ENCODE results near the gene XIST.

- no peak for TF ChIP-seq EZH2 (IDR thresholded peaks at IDR 0.05; ENCODE audit: low read depth, low read length, severe bottlenecking)
- no peak for TF ChIP-seq POLR2A (IDR thresholded peaks at IDR 0.05; ENCODE audit: control extremely low read depth in 1 of 2, low read depth in 2 of 2, low read length in 2 of 2)
- no peak for TF ChIP-seq SP1 (IDR thresholded peaks at IDR 0.05; ENCODE audit: low read depth, low read length)
- no peak for TF ChIP-seq CREB1 (IDR thresholded peaks at IDR 0.05)
- no peak for TF ChIP-seq CTCF (IDR thresholded peaks at IDR 0.05; ENCODE audit: control extremely low read depth in 1 of 3, insufficient read depth in 1 of 3, low read depth in 1 of 3, low read length in 3 of 3)
Observed at GRCh38 chrX:73863852-73864251, 11.3 kb upstream of the XIST start.
